ENCODE results near the gene PID1.

The PID1 gene

GRCh38 chr2:228987441-228988155, 283.5 kb downstream of the PID1 start:
- DNase-seq = no peak

DNA sequence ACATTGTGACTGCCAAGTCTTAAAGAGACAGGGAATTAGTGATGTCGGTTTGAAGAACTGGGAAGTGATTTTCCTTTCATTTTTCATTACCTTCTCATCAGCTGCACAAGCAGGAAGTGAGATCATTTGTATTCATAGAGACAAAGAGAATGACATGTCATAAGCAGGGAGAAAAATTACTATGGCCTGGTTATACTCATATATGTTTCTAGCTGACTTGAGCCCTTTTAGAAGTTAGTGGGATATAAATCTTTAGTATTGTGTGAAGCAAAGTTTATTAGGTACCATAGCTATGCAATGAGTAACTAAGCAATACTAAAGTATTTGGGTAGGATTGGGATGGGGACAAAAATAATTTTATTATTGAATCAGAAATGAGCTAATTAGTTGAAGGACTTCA, 284.1 kb downstream of the PID1 start:
- no peak for DNase-seq

- no peak for DNase-seq
Observed at GRCh38 chr2:228983700-228984099, 287.4 kb downstream of the PID1 start.

- no peak for DNase-seq
Observed at GRCh38 chr2:228974169-228974568, 296.9 kb downstream of the PID1 start.
